Sigmoid colon (tissue), 7 donors: ENCODE results near the gene ADD1. TPM values are rescaled to one million over a fixed set of nuclear protein-coding genes. Genes with fewer than 3 reads are reported as not detected.

ENCODE experiments used
- DNase-seq: peaks from one replicate; pipeline ENCODE4 v3.0.0-alpha.2; 2019
- H3K27ac ChIP-seq, 4 donors: fragments of 200-600 bp; sonication (generic); one replicate each; pipeline ENCODE4 v1.5.1; 2016 to 2019; ENCODE audit warnings: mild to moderate bottlenecking in 1 of 4
- H3K27me3 ChIP-seq, 3 donors: fragments of 200-600 bp; sonication (generic); one replicate each; pipeline ENCODE4 v1.5.1; 2019; ENCODE audit warnings: mild to moderate bottlenecking in 1 of 3
- H3K36me3 ChIP-seq, 4 donors: fragments of 200-600 bp; sonication (generic); one replicate each; pipeline ENCODE4 v1.5.1; 2016 to 2019
- H3K4me1 ChIP-seq, 4 donors: fragments of 200-600 bp; sonication (generic); one replicate each; pipeline ENCODE4 v1.5.1; 2017 to 2019
- H3K4me3 ChIP-seq, 4 donors: fragments of 200-600 bp; sonication (generic); one replicate each; pipeline ENCODE4 v1.5.1; 2017 to 2019; ENCODE audit warnings: mild to moderate bottlenecking in 2 of 4, moderate library complexity in 1 of 4
- H3K9me3 ChIP-seq, 4 donors: fragments of 200-600 bp in 3 of 4; sonication (generic) in 3 of 4; one replicate each; pipeline versions ENCODE4 v1.5.1 to v1.6.1; 2013 to 2019
- CTCF ChIP-seq, 4 experiments: fragments of 450-650 bp in 3 of 4; fragments of 200-600 bp in 1 of 4; IDR thresholded peaks; one replicate each; pipeline ENCODE4 v1.5.1; 2016 to 2019; ENCODE audit warnings: antibody characterized with exemption in 4 of 4, mild to moderate bottlenecking in 3 of 4, moderate library complexity in 2 of 4
- EP300 ChIP-seq, 4 donors: sonication (generic); formaldehyde crosslinking; IDR thresholded peaks; one replicate each; pipeline ENCODE4 v1.6.1; 2017; ENCODE audit warnings: antibody characterized with exemption in 4 of 4
- POLR2A ChIP-seq, 2 donors: fragments of 450-650 bp; IDR thresholded peaks; one replicate each; pipeline ENCODE4 v1.6.1; 2016; ENCODE audit warnings: antibody characterized with exemption in 2 of 2, mild to moderate bottlenecking in 2 of 2, moderate library complexity in 2 of 2
- POLR2AphosphoS5 ChIP-seq, 4 donors: sonication (generic); formaldehyde crosslinking; IDR thresholded peaks; one replicate each; pipeline ENCODE4 v1.6.1; 2017; ENCODE audit warnings: antibody characterized with exemption in 4 of 4
- WGBS, 2 donors: extraction: QIAGEN DNeasy Blood & Tissue Kit; methylation state at CpG; one replicate each; pipeline ENCODE4 v1.1.7; 2013; 5-methylcytosine and 5-hydroxymethylcytosine counted together
- intact Hi-C: fragments of 100-400 bp; cut with DNase I; formaldehyde crosslinking; loops from one replicate; pipeline ENCODE4 v1.15.1; 2023
- polyA plus RNA-seq, 3 donors: library from polyadenylated mRNA; stranded (reverse); fragments of 200-250 nt; gene quantifications; one replicate each; pipeline ENCODE4 v1.2.3, GENCODE V29; 2013
- total RNA-seq, 4 donors: library from RNA; depleted of rRNA; stranded (reverse); fragments of >200 nt; gene quantifications; one replicate each; pipeline ENCODE4 v1.1.0, GENCODE V29; 2016
- donor health status: healthy with polysubstance abuse.
- donor health status: Bipolar disorder and iron deficiency.
- donor health status: healthy.

ADD1 gene
- total and polyA plus RNA-seq, 7 donors, result 113 to 378 (median 166) TPM

GRCh38 chr4:2900741-2901140, 57.1 kb downstream of the ADD1 start:
- Histone ChIP-seq H3K27ac (no peak overlapping the region), H3K4me3 (no peak overlapping the region), H3K27me3 (no peaks in the 10 kb centered on the region), H3K36me3 (peaks cover 26 to 100% (median 55%) of the 10 kb centered on the region in 4 donors), H3K9me3 (no peaks in the 10 kb centered on the region), H3K4me1 (no peaks in the 10 kb centered on the region)
- WGBS, 2 donors, result 81 to 92% methylated on average over 6 of the region's 6 CpGs
- no peak for TF ChIP-seq EP300 (IDR thresholded peaks at IDR 0.05)
- TF ChIP-seq POLR2A (IDR thresholded peaks at IDR 0.05), result no peak
- no peak for TF ChIP-seq CTCF (IDR thresholded peaks at IDR 0.05)
- TF ChIP-seq POLR2AphosphoS5 (IDR thresholded peaks at IDR 0.05), result no peak
- intact Hi-C loops, result no loop called here
- DNase-seq, result no peak

- peaks cover 26 to 100% (median 54%) of the 10 kb centered on the region in 4 donors for H3K36me3 ChIP-seq
- no peak for DNase-seq
- intact Hi-C loops, result no loop called here
Measured at GRCh38 chr4:2901186-2901585, 57.5 kb downstream of the ADD1 start.

GRCh38 chr4:2902126-2902525, 58.5 kb downstream of the ADD1 start:
- TF ChIP-seq POLR2A (IDR thresholded peaks at IDR 0.05) (no peak), CTCF (IDR thresholded peaks at IDR 0.05) (no peak), POLR2AphosphoS5 (IDR thresholded peaks at IDR 0.05) (no peak), EP300 (IDR thresholded peaks at IDR 0.05) (no peak)
- H3K4me1 ChIP-seq, result no peaks in the 10 kb centered on the region
- H3K27me3 ChIP-seq, result no peaks in the 10 kb centered on the region
- no peak for DNase-seq
- no peak overlapping the region for H3K4me3 ChIP-seq
- no peak overlapping the region for H3K27ac ChIP-seq
- 22 to 79% methylated on average over 2 of the region's 2 CpGs for WGBS, 2 donors
- intact Hi-C loops, result no loop called here
- H3K36me3 ChIP-seq, result peaks cover 26 to 100% (median 54%) of the 10 kb centered on the region in 4 donors
- no peaks in the 10 kb centered on the region for H3K9me3 ChIP-seq

More at GRCh38 chr4:2901186-2901585, 57.5 kb downstream of the ADD1 start:
- Histone ChIP-seq H3K9me3 (no peaks in the 10 kb centered on the region), H3K4me3 (no peak overlapping the region), H3K4me1 (no peaks in the 10 kb centered on the region), H3K27ac (no peak overlapping the region), H3K27me3 (no peaks in the 10 kb centered on the region)
- TF ChIP-seq POLR2A (IDR thresholded peaks at IDR 0.05) (no peak), CTCF (IDR thresholded peaks at IDR 0.05) (no peak), EP300 (IDR thresholded peaks at IDR 0.05) (no peak), POLR2AphosphoS5 (IDR thresholded peaks at IDR 0.05) (no peak)
- WGBS, 2 donors, result 93 to 96% methylated on average over 3 of the region's 3 CpGs

GRCh38 chr4:2905544-2905943, 61.9 kb downstream of the ADD1 start:
- peak in 1 of 4 donors; percentile 5 for TF ChIP-seq POLR2AphosphoS5 (IDR thresholded peaks at IDR 0.05)
- no peak for TF ChIP-seq EP300 (IDR thresholded peaks at IDR 0.05)
- Histone ChIP-seq H3K36me3 (peaks cover 23 to 99% (median 55%) of the 10 kb centered on the region in 4 donors), H3K4me1 (no peaks in the 10 kb centered on the region), H3K9me3 (no peaks in the 10 kb centered on the region), H3K27ac (no peak overlapping the region), H3K4me3 (no peak overlapping the region), H3K27me3 (no peaks in the 10 kb centered on the region)
- no peak for DNase-seq
- WGBS, 2 donors, result 95% methylated on average over 13 of the region's 13 CpGs
- intact Hi-C loops, result no loop called here

- intact Hi-C loops, result no loop called here
- WGBS, 2 donors, result 36 to 44% methylated on average over 8 of the region's 8 CpGs
- Histone ChIP-seq H3K27me3 (no peaks in the 10 kb centered on the region), H3K4me1 (no peaks in the 10 kb centered on the region), H3K27ac (no peak overlapping the region), H3K9me3 (no peaks in the 10 kb centered on the region), H3K36me3 (peaks cover 18 to 99% (median 57%) of the 10 kb centered on the region in 4 donors), H3K4me3 (no peak overlapping the region)
- TF ChIP-seq CTCF (IDR thresholded peaks at IDR 0.05) (no peak), POLR2AphosphoS5 (IDR thresholded peaks at IDR 0.05) (no peak), POLR2A (IDR thresholded peaks at IDR 0.05) (no peak), EP300 (IDR thresholded peaks at IDR 0.05) (no peak)
- DNase-seq, result no peak
Measured at GRCh38 chr4:2906218-2906617, 62.6 kb downstream of the ADD1 start.
